ENCODE measurements around the gene SNTB2. TPM values are rescaled to one million over a fixed set of nuclear protein-coding genes. Genes with fewer than 3 reads are reported as not detected.

Gene SNTB2
- total and polyA plus RNA-seq, 2 donors (not counting 3 experiments of a cell fraction or from before 2014, with no cell fraction given): 24.9 to 73.7 TPM

DNA sequence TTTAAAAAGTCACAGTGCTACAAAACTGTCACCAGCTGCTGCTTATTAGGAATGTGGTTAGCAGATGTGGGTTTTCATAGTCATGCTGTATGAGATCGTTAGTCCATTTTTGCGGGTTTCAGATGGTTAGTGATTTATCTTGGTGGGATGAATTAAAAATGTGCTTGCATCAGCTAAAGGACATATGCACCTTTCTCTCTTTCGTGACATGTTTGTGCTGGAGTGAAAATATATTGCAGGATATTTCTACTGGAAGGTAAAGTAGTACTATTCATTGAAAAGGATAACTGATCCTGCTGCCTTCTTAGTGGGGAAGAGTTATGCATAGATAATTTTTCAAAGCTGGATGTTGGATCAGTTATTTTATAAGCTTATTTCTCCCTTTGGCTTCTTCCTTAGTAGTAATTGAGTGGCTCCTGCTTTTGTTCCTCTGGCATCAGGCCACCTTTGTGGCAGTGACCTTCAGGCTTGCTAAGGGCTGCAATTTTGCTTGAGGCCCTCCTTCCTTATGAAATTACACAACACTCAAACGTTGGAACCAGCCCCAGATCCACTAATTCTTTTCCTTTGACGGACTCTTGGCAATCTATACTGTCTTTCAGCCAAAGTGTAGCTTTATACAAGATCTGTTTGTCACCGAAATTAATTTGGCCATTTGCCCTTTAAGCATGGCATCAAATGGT is 7.5 kb upstream of the SNTB2 start:
- dilution Hi-C loops (cut with MboI; ENCODE audit: extremely low pct_ligation_motif_present, low sequenced_read_pairs) (no loop called here), intact Hi-C loops (cut with micrococcal nuclease) (no loop called here)
- POLR2A ChIA-PET: interaction anchor here (1.6 kb wide), 1 partner anchor 12 kb away, joined by 8 read pairs; no protein-coding TSS in a partner anchor
- no peak overlapping the region for H3K4me3 ChIP-seq (replicated peaks in 1 of 3; ENCODE audit: insufficient read depth in 1 of 3, low read depth in 1 of 3, low read length in 3 of 3)
- peak; percentile 76 for FAIRE-seq
- H3K36me3 ChIP-seq (ENCODE audit: control insufficient read depth in 2 of 2, extremely low read depth in 1 of 2, insufficient read depth in 2 of 2, low read length in 2 of 2): no peaks in the 10 kb centered on the region
- no peaks in the 10 kb centered on the region for H3K9me1 ChIP-seq (replicated peaks; ENCODE audit: control insufficient read depth, extremely low read depth, insufficient read depth, low read length)
- H3K4me2 ChIP-seq (ENCODE audit: insufficient read depth, low read length): no peak overlapping the region
- H3K27ac ChIP-seq (ENCODE audit: insufficient read depth, low read depth, low read length): no peak overlapping the region
- CTCF ChIA-PET: interaction anchor here (0.8 to 1.9 kb wide), 8 partner anchors 9 to 107 kb away, joined by 3 to 13 read pairs (median 4); no protein-coding TSS in a partner anchor
- no peak overlapping the region for H2AFZ ChIP-seq (ENCODE audit: low read depth, low read length)
- TF ChIP-seq JUN (IDR thresholded peaks at IDR 0.05; ENCODE audit: borderline replicate concordance, insufficient read depth, insufficient read length, low read depth) (no peak), POLR2AphosphoS5 (IDR thresholded peaks at IDR 0.05; ENCODE audit: insufficient read depth, low read depth, low read length) (no peak), GATA2 (IDR thresholded peaks at IDR 0.05; ENCODE audit: insufficient read depth, insufficient read length, low read depth, low read length) (no peak), EZH2 (IDR thresholded peaks at IDR 0.05; ENCODE audit: borderline replicate concordance, low read depth, low read length, severe bottlenecking) (no peak), POLR2A (IDR thresholded peaks at IDR 0.05; ENCODE audit: low read depth, low read length) (no peak)
- TF ChIP-seq, protein P1, sequence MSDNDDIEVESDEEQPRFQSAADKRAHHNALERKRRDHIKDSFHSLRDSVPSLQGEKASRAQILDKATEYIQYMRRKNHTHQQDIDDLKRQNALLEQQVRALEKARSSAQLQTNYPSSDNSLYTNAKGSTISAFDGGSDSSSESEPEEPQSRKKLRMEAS (IDR thresholded peaks at IDR 0.05; ENCODE audit: insufficient read depth, insufficient read length): no peak
- H3K79me2 ChIP-seq (ENCODE audit: control insufficient read depth, insufficient read depth, low read length): no peaks in the 10 kb centered on the region
- no peaks in the 10 kb centered on the region for H4K20me1 ChIP-seq (replicated peaks; ENCODE audit: control insufficient read depth, extremely low read depth, insufficient read depth, low read length)
- no TSS peak for BruUV-seq (replicated peaks)
- peaks cover 12% of the 10 kb centered on the region for H3K4me1 ChIP-seq (ENCODE audit: control insufficient read depth, extremely low read depth, insufficient read depth, low read length)
- H3K9me3 ChIP-seq (replicated peaks; ENCODE audit: control insufficient read depth, insufficient read depth, low read length): no peaks in the 10 kb centered on the region
- no peak overlapping the region for H3K9ac ChIP-seq (replicated peaks; ENCODE audit: extremely low read depth, insufficient read depth, low read length)
- no peaks in the 10 kb centered on the region for H3K27me3 ChIP-seq (ENCODE audit: control insufficient read depth in 2 of 2, insufficient read depth in 2 of 2, low read length in 2 of 2)
- peak; percentile 89 for DNase-seq (ENCODE audit: low read depth, low spot score)

DNA sequence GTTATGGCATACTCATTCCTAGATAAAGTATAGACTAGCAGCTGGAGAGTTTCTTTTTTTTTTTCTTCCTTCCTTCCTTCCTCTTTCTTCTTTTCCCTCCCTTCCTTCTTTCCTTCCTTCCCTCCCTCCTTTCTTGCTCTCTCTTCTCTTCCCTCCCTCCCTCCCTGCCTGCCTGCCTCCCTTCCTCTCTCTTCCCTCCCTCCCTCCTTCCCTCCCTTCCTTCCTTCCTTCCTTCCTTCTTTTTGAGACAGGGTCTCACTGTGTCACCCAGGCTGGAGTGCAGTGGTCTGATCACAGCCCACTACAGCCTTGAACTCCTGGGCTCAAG is 7.0 kb upstream of the SNTB2 start:
- dilution Hi-C loops (cut with MboI; ENCODE audit: extremely low pct_ligation_motif_present, low sequenced_read_pairs): no loop called here

More for the DNA sequence above, 7.0 kb upstream of the SNTB2 start:
- no peak for FAIRE-seq
- H3K27me3 ChIP-seq (ENCODE audit: control insufficient read depth in 2 of 2, insufficient read depth in 2 of 2, low read length in 2 of 2): no peaks in the 10 kb centered on the region
- POLR2A ChIA-PET: interaction anchor here (1.6 kb wide), 1 partner anchor 12 kb away, joined by 8 read pairs; no protein-coding TSS in a partner anchor
- H3K27ac ChIP-seq (ENCODE audit: insufficient read depth, low read depth, low read length): no peak overlapping the region
- intact Hi-C loops (cut with micrococcal nuclease): no loop called here
- no peak overlapping the region for H3K4me2 ChIP-seq (ENCODE audit: insufficient read depth, low read length)
- H3K9me3 ChIP-seq (replicated peaks; ENCODE audit: control insufficient read depth, insufficient read depth, low read length): no peaks in the 10 kb centered on the region
- no peaks in the 10 kb centered on the region for H3K36me3 ChIP-seq (ENCODE audit: control insufficient read depth in 2 of 2, extremely low read depth in 1 of 2, insufficient read depth in 2 of 2, low read length in 2 of 2)
- H3K9ac ChIP-seq (replicated peaks; ENCODE audit: extremely low read depth, insufficient read depth, low read length): no peak overlapping the region
- no peaks in the 10 kb centered on the region for H4K20me1 ChIP-seq (replicated peaks; ENCODE audit: control insufficient read depth, extremely low read depth, insufficient read depth, low read length)
- CTCF ChIA-PET: interaction anchor here (0.8 to 1.9 kb wide), 7 partner anchors 8 to 106 kb away, joined by 3 to 13 read pairs (median 5); no protein-coding TSS in a partner anchor
- no peaks in the 10 kb centered on the region for H3K9me1 ChIP-seq (replicated peaks; ENCODE audit: control insufficient read depth, extremely low read depth, insufficient read depth, low read length)
- BruUV-seq (replicated peaks): no TSS peak
- H3K79me2 ChIP-seq (ENCODE audit: control insufficient read depth, insufficient read depth, low read length): no peaks in the 10 kb centered on the region
- TF ChIP-seq FOS (IDR thresholded peaks at IDR 0.05; ENCODE audit: borderline replicate concordance, insufficient read depth, low read length) (no peak), JUN (IDR thresholded peaks at IDR 0.05; ENCODE audit: borderline replicate concordance, insufficient read depth, insufficient read length, low read depth) (no peak), GATA2 (IDR thresholded peaks at IDR 0.05; ENCODE audit: insufficient read depth, insufficient read length, low read depth, low read length) (no peak), POLR2AphosphoS5 (IDR thresholded peaks at IDR 0.05; ENCODE audit: insufficient read depth, low read depth, low read length) (no peak)
- H2AFZ ChIP-seq (ENCODE audit: low read depth, low read length): no peak overlapping the region
- H3K4me3 ChIP-seq (replicated peaks in 1 of 3; ENCODE audit: insufficient read depth in 1 of 3, low read depth in 1 of 3, low read length in 3 of 3): no peak overlapping the region
- no peak for DNase-seq (ENCODE audit: low read depth, low spot score)
- peaks cover 12% of the 10 kb centered on the region for H3K4me1 ChIP-seq (ENCODE audit: control insufficient read depth, extremely low read depth, insufficient read depth, low read length)

Data from endothelial cell of umbilical vein (primary cell).